ENCODE measurements around the gene ERCC1. TPM values are rescaled to one million over a fixed set of nuclear protein-coding genes. Genes with fewer than 3 reads are reported as not detected.
"Not testable (repeated sequence)": the region's sequence is repeated elsewhere in the genome, so short reads cannot be mapped to it uniquely, and the experiment has no call there.

The ERCC1 gene
- total RNA-seq, 1 experiment from 2014 or later: 103 TPM

DNA sequence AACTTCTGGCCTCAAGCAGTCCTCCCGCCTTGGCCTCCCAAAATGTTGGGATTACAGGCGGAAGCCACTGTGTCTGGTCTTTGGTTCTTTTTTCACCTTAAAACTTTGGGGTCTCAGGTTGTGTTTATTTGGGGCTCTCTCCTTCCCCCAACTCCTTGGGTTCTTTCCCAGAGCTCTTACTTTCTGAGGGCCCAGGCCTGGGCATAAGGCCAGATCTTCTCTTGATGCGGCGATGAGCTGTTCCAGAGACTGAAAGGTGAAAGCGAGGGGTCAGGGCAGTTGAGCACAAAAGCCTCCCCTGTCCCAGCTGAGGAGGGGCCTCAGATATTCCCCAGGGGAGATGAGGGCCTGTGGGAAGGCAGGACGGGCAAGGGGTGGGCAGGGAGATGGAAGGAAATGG lies 10.2 kb downstream of the ERCC1 start (continued):
- TF ChIP-seq, protein P1, sequence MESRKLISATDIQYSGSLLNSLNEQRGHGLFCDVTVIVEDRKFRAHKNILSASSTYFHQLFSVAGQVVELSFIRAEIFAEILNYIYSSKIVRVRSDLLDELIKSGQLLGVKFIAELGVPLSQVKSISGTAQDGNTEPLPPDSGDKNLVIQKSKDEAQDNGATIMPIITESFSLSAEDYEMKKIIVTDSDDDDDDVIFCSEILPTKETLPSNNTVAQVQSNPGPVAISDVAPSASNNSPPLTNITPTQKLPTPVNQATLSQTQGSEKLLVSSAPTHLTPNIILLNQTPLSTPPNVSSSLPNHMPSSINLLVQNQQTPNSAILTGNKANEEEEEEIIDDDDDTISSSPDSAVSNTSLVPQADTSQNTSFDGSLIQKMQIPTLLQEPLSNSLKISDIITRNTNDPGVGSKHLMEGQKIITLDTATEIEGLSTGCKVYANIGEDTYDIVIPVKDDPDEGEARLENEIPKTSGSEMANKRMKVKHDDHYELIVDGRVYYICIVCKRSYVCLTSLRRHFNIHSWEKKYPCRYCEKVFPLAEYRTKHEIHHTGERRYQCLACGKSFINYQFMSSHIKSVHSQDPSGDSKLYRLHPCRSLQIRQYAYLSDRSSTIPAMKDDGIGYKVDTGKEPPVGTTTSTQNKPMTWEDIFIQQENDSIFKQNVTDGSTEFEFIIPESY (IDR thresholded peaks at IDR 0.05; ENCODE audit: extremely low read depth, insufficient replicate concordance, low read length): no peak
- TF ChIP-seq POLR2A (IDR thresholded peaks at IDR 0.05; ENCODE audit: borderline replicate concordance, extremely low read depth, insufficient read depth, insufficient read length) (no peak), TCF7L2 (IDR thresholded peaks at IDR 0.05; ENCODE audit: borderline replicate concordance, extremely low read depth, insufficient read depth, insufficient read length) (no peak), EGR1 (IDR thresholded peaks at IDR 0.05; ENCODE audit: low read depth) (no peak), YY1 (IDR thresholded peaks at IDR 0.05; ENCODE audit: extremely low read depth, insufficient replicate concordance, low read depth, low read length) (no peak), ZFX (IDR thresholded peaks at IDR 0.05) (no peak), POLR2AphosphoS5 (IDR thresholded peaks at IDR 0.05; ENCODE audit: low read depth, low read length) (no peak), FOSL1 (IDR thresholded peaks at IDR 0.05; ENCODE audit: low read depth) (no peak), RAD21 (IDR thresholded peaks at IDR 0.05; ENCODE audit: low read depth) (no peak)
- TF ChIP-seq, protein P2, sequence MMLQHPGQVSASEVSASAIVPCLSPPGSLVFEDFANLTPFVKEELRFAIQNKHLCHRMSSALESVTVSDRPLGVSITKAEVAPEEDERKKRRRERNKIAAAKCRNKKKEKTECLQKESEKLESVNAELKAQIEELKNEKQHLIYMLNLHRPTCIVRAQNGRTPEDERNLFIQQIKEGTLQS (IDR thresholded peaks at IDR 0.05): no peak

DNA sequence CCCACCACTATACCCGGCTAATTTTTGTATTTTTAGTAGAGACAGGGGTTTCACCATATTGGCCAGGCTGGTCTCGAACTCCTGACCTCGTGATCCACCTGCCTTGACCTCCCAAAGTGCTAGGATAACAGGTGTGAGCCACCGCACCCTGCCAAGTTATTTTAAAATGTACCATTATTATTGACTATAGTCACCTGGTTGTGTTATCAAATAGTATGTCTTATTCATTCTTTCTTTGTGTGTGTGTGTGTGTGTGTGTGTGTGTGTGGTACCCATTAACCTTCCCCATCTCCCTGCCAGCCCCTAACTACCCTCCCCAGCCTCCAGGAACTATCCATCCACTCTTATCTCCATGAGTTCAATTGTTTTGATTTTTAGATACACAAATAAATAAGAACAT lies 13.4 kb downstream of the ERCC1 start:
- H3K9me3 ChIP-seq (ENCODE audit: control insufficient read depth in 1 of 2, insufficient read depth in 1 of 2, low read depth in 1 of 2, low read length in 2 of 2): not testable (repeated sequence)

More for the DNA sequence above, 13.4 kb downstream of the ERCC1 start:
- DNase-seq (ENCODE audit: low read depth, low spot score); POLR2A ChIA-PET; intact Hi-C loops (cut with micrococcal nuclease); H3K4me3 ChIP-seq (replicated peaks in 1 of 2; ENCODE audit: low read depth in 1 of 2, low read length in 2 of 2); CTCF ChIA-PET; RAD21 ChIA-PET (ENCODE audit: low non-redundant PET in 1 of 2, low total read pairs in 2 of 2, uncharacterized antibody in 2 of 2, unreplicated experiment in 2 of 2); ATAC-seq; H3K4me2 ChIP-seq (ENCODE audit: low read length); H3K27ac ChIP-seq (ENCODE audit: low read depth, low read length); BruUV-seq (replicated peaks); H3K9me2 ChIP-seq (ENCODE audit: insufficient read depth); H2AFZ ChIP-seq (ENCODE audit: low read depth, low read length, poor library complexity, severe bottlenecking); H3K27me3 ChIP-seq (ENCODE audit: insufficient read depth, low read length); H3K9ac ChIP-seq (ENCODE audit: low read length); H4K20me1 ChIP-seq (ENCODE audit: insufficient read depth): not testable (repeated sequence)
- Histone ChIP-seq H3K79me2 (ENCODE audit: insufficient read depth, low read length) (peaks cover 37% of the 10 kb centered on the region), H3K36me3 (ENCODE audit: control insufficient read depth in 1 of 2, insufficient read depth in 2 of 2, low read length in 2 of 2) (peaks cover 13 to 32% of the 10 kb centered on the region in 2 experiments; a peak in 3 of 4 replicates), H3K4me1 (ENCODE audit: control insufficient read depth in 1 of 2, insufficient read depth in 2 of 2, low read length in 2 of 2) (peaks cover 0 to 26% of the 10 kb centered on the region in 2 experiments; a peak in 2 of 4 replicates)
